Mesendoderm (in vitro differentiated cells): Measurements from ENCODE around the gene ANGPTL8.
A peak's percentile ranks its signal among the peaks of the same experiment; 100 is the strongest.

Experiments used
- DNase-seq: peaks from one replicate; pipeline ENCODE4 v3.0.0; 2013
- H2AK5ac ChIP-seq: 2 replicates; pipeline ENCODE4 v1.6.1; 2013; ENCODE audit warnings: low read length, inconsistent platforms
- H2BK120ac ChIP-seq: 2 replicates; pipeline ENCODE4 v1.6.1; 2013; ENCODE audit warnings: low read depth, mild to moderate bottlenecking, low read length, moderate library complexity, mixed read lengths
- H2BK15ac ChIP-seq: replicated peaks from 2 replicates; pipeline ENCODE4 v1.6.1; 2013; ENCODE audit warnings: low read depth, mild to moderate bottlenecking, moderate library complexity
- H2BK5ac ChIP-seq: 2 replicates; pipeline ENCODE4 v1.6.1; 2013; ENCODE audit warnings: low read length, inconsistent platforms
- H3K18ac ChIP-seq: 2 replicates; pipeline ENCODE4 v1.6.1; 2013; ENCODE audit warnings: mild to moderate bottlenecking, low read length, mixed read lengths
- H3K23ac ChIP-seq: one replicate; pipeline ENCODE4 v1.6.1; 2013; ENCODE audit warnings: low read length
- H3K27ac ChIP-seq: 2 replicates; pipeline ENCODE4 v1.5.1; 2013; ENCODE audit warnings: low read depth, mild to moderate bottlenecking, inconsistent platforms, low read length, moderate library complexity
- H3K27me3 ChIP-seq: 2 replicates; pipeline ENCODE4 v1.6.1; 2013; ENCODE audit warnings: low read length, control low read depth, mild to moderate bottlenecking, inconsistent platforms; ENCODE audit not compliant: insufficient read depth, poor library complexity
- H3K36me3 ChIP-seq: 2 replicates; pipeline ENCODE4 v1.6.1; 2013; ENCODE audit warnings: low read length, inconsistent platforms; ENCODE audit not compliant: control insufficient read depth, insufficient read depth
- H3K4ac ChIP-seq: one replicate; pipeline ENCODE4 v1.6.1; 2013; ENCODE audit warnings: low read depth, mild to moderate bottlenecking, low read length, moderate library complexity
- H3K4me1 ChIP-seq: 2 replicates; pipeline ENCODE4 v1.6.1; 2013; ENCODE audit warnings: low read depth, low read length, inconsistent platforms; ENCODE audit not compliant: control insufficient read depth
- H3K4me2 ChIP-seq: 2 replicates; pipeline ENCODE4 v1.6.1; 2013; ENCODE audit warnings: low read length
- H3K4me3 ChIP-seq: 2 replicates; pipeline ENCODE4 v1.5.1; 2013; ENCODE audit warnings: mild to moderate bottlenecking, low read length
- H3K56ac ChIP-seq: one replicate; pipeline ENCODE4 v1.6.1; 2013; ENCODE audit warnings: low read length
- H3K79me1 ChIP-seq: 2 replicates; pipeline ENCODE4 v1.6.1; 2013; ENCODE audit warnings: low read length, inconsistent platforms
- H3K79me2 ChIP-seq: 2 replicates; pipeline ENCODE4 v1.6.1; 2013; ENCODE audit warnings: mild to moderate bottlenecking, low read length; ENCODE audit not compliant: control insufficient read depth, insufficient read depth
- H3K9ac ChIP-seq: 2 replicates; pipeline ENCODE4 v1.6.1; 2013; ENCODE audit warnings: low read length, inconsistent platforms
- H4K5ac ChIP-seq: one replicate; pipeline ENCODE4 v1.6.1; 2013; ENCODE audit warnings: low read length
- H4K8ac ChIP-seq: one replicate; pipeline ENCODE4 v1.6.1; 2013; ENCODE audit warnings: low read depth, mild to moderate bottlenecking, control low read depth, low read length, moderate library complexity
- WGBS: extraction: QIAGEN DNeasy Blood & Tissue Kit; methylation state at CpG from one replicate; pipeline ENCODE4 v1.1.7; 2013; ENCODE audit warnings: low lambda C conversion rate, missing lambda C conversion rate; ENCODE audit not compliant: insufficient coverage; ENCODE audit errors: extremely low coverage; 5-methylcytosine and 5-hydroxymethylcytosine counted together

Gene ANGPTL8

DNA sequence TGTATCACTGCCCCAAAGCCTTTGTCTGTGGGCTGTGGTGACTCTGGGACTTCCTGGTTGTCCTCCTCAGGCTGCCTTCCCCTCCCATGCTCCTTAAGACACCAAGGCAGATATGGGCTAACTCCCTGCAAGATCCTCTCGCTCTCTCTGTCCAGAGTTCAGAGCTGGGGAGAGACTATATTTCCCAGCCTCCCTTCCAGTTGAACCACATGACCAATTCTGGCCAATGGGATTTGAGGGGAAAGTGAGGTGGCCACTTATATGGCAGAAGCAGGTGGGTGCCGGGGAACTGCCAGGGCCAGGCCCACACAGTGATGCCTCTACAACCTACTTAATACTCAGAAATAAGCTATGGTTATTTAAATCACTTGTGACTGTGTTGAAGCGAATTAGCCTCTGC, 16.2 kb upstream of the ANGPTL8 start:
- Histone ChIP-seq H4K5ac (no peak overlapping the region), H3K4ac (no peak overlapping the region), H4K8ac (no peak overlapping the region), H2BK120ac (no peak overlapping the region), H3K23ac (no peak overlapping the region), H3K56ac (no peak overlapping the region), H3K18ac (no peak overlapping the region), H3K79me1 (no peaks in the 10 kb centered on the region), H3K27me3 (no peaks in the 10 kb centered on the region), H3K4me1 (no peaks in the 10 kb centered on the region), H3K36me3 (peaks cover 2% of the 10 kb centered on the region), H2BK15ac (no peak overlapping the region), H2AK5ac (no peak overlapping the region), H3K9ac (no peak overlapping the region), H2BK5ac (no peak overlapping the region), H3K4me2 (no peak overlapping the region), H3K79me2 (no peaks in the 10 kb centered on the region), H3K27ac (no peak overlapping the region), H3K4me3 (no peak overlapping the region)
- DNase-seq = no peak
- WGBS = no CpG with 5 or more reads among the region's 3 CpGs

DNA sequence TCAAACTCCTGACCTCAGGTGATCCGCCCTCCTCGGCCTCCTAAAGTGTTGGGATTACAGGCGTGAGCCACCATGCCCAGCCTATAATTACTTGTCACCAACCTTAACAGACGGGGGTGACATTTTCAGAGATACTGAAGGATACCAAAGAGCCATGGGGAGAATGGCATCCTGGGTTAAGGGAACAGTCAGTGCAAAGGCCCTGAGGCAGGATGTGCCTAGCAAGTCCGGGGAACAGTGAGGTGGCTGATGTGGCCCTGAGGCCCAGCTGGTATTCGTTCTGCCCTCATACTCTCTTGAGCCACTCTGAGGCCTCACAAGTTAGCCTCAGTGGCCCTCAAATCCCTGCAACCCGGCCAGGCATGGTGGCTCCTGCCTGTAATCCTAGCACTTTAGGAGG, 15.0 kb upstream of the ANGPTL8 start:
- Histone ChIP-seq H3K18ac (no peak overlapping the region), H2BK5ac (no peak overlapping the region), H3K9ac (no peak overlapping the region), H3K79me2 (no peaks in the 10 kb centered on the region), H3K79me1 (no peaks in the 10 kb centered on the region), H3K36me3 (peaks cover 2% of the 10 kb centered on the region), H3K56ac (no peak overlapping the region), H2BK15ac (no peak overlapping the region), H3K4me2 (no peak overlapping the region), H3K4me3 (no peak overlapping the region), H3K23ac (no peak overlapping the region), H3K27ac (no peak overlapping the region), H4K5ac (no peak overlapping the region), H3K4ac (no peak overlapping the region), H3K27me3 (no peaks in the 10 kb centered on the region), H4K8ac (no peak overlapping the region), H2AK5ac (no peak overlapping the region), H3K4me1 (no peaks in the 10 kb centered on the region), H2BK120ac (no peak overlapping the region)
- no peak for DNase-seq
- no CpG with 5 or more reads among the region's 7 CpGs for WGBS

DNA sequence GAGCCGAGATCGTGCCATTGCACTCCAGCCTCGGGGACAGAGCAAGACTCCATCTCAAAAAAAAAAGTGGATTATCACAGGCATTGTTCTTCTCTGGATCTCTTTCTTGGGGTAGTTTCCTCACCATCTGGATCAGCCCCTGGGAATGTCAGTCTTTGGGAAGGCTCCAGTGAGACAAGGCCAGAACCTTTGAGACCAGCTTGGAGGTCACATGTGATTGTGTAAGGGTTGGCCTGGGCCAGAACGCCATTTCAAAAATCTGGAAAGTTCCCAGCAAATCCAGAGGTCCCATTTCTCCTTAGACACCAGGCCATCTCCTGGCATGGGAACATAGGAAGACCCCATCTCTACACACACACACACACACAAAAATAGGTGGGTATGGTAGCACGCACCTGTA, 14.2 kb upstream of the ANGPTL8 start:
- H3K4ac ChIP-seq = no peak overlapping the region
- no CpG with 5 or more reads among the region's 5 CpGs for WGBS
- H3K27ac ChIP-seq = no peak overlapping the region
- H3K4me2 ChIP-seq = no peak overlapping the region
- H3K79me2 ChIP-seq = no peaks in the 10 kb centered on the region
- H3K18ac ChIP-seq = no peak overlapping the region
- no peak overlapping the region for H2BK120ac ChIP-seq
- no peaks in the 10 kb centered on the region for H3K79me1 ChIP-seq
- no peak overlapping the region for H3K4me3 ChIP-seq
- no peaks in the 10 kb centered on the region for H3K27me3 ChIP-seq
- no peak overlapping the region for H4K8ac ChIP-seq
- H2AK5ac ChIP-seq = no peak overlapping the region
- no peak overlapping the region for H2BK5ac ChIP-seq
- H3K4me1 ChIP-seq = no peaks in the 10 kb centered on the region
- H4K5ac ChIP-seq = no peak overlapping the region
- DNase-seq = no peak
- H3K56ac ChIP-seq = no peak overlapping the region
- H2BK15ac ChIP-seq = no peak overlapping the region
- no peak overlapping the region for H3K9ac ChIP-seq
- H3K36me3 ChIP-seq = peaks cover 2% of the 10 kb centered on the region
- H3K23ac ChIP-seq = no peak overlapping the region

DNA sequence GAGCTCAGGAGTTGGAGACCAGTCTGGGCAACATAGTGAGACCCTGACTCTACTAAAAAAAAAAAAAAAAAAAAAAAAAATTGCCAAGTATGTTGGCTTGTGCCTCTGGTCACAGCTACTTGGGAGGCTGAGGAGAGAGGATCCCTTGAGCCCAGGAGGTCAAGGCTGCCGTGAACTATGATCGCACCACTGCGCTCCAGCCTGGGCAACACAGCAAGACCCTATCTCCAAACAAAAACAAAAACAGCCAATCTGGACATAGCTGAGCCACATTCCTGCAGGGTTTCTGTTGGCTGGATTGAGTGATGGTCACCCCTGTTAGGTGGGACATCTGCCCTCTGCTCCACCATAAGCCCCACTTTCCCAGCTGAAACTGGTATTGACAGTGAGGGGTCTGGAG, 13.6 kb upstream of the ANGPTL8 start:
- Histone ChIP-seq H2AK5ac (no peak overlapping the region), H2BK5ac (no peak overlapping the region), H3K4ac (no peak overlapping the region), H3K56ac (no peak overlapping the region), H3K27ac (no peak overlapping the region), H3K36me3 (peaks cover 2% of the 10 kb centered on the region), H3K18ac (no peak overlapping the region), H2BK15ac (no peak overlapping the region), H3K79me1 (no peaks in the 10 kb centered on the region), H3K79me2 (no peaks in the 10 kb centered on the region), H3K9ac (no peak overlapping the region), H2BK120ac (no peak overlapping the region), H3K4me1 (no peaks in the 10 kb centered on the region), H3K23ac (no peak overlapping the region), H3K4me3 (no peak overlapping the region), H4K8ac (no peak overlapping the region), H4K5ac (no peak overlapping the region), H3K27me3 (no peaks in the 10 kb centered on the region), H3K4me2 (no peak overlapping the region)
- no peak for DNase-seq
- no CpG with 5 or more reads among the region's 3 CpGs for WGBS

DNA sequence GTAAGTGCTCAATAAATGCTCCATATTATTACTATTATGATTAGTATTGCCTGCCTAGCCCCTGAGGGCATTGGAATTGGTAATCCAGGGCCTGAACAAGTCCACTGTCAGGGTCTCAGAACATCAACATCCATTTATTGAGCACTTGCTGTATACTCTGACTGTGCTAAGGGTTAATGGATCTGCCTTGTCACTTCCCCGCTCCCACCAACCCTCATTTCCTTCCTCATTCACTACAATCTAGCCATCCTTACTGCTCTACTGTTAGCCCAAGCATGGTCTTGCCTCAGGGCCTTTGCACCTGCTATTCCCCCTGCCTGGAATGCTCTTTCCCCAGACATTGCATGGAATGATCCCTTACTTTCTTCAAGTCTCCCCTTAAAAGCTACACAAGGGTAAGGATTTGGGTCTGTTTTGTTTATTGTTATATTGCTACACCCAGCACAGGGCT, 12.7 kb upstream of the ANGPTL8 start:
- Histone ChIP-seq H4K8ac (no peak overlapping the region), H3K4me2 (no peak overlapping the region), H3K79me2 (no peaks in the 10 kb centered on the region), H3K4me3 (no peak overlapping the region), H3K4ac (no peak overlapping the region), H2AK5ac (no peak overlapping the region), H3K18ac (no peak overlapping the region), H3K36me3 (peaks cover 2% of the 10 kb centered on the region), H3K27ac (no peak overlapping the region), H4K5ac (no peak overlapping the region), H2BK15ac (no peak overlapping the region), H2BK120ac (no peak overlapping the region), H3K79me1 (no peaks in the 10 kb centered on the region), H3K23ac (no peak overlapping the region), H3K4me1 (no peaks in the 10 kb centered on the region), H3K56ac (no peak overlapping the region), H3K9ac (no peak overlapping the region), H3K27me3 (no peaks in the 10 kb centered on the region), H2BK5ac (no peak overlapping the region)
- WGBS = no CpG with 5 or more reads among the region's 1 CpG
- DNase-seq = peak; percentile 9

DNA sequence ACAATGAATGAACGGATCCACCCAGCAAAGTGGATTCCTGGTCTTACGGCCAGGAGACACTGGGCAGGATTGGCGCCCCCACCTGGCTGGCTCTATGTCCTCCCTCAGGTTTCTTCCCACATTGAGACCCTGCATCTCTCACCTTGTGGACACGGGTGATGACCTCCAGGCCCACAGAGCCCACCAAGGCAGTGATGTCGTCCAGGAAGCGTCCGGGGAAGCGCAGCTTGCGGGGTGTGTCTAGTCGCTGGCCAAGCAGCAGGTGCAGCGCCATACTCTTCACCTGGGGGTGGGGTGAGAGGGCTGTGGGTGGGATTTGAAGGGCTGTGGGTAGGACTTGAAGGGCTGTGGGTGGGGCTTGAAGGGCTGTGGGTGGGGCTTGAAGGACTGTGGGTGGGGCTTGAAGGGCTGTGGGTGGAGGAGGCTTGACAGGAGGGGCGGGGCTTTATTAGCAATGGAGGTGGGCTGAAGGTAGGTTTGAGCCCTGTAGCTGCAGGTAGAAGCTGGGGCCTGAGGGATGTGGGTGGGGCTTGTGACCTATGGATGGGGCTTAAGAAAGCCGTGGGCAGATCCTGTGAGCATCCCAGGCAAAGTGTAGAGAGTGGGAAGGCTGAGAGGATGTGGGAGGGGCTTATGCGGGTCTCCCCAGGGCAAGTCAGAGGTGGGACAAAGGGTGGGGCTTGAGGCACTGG, 12.1 kb upstream of the ANGPTL8 start:
- DNase-seq = peak; percentile 88
- no peak overlapping the region for H3K23ac ChIP-seq
- no peak overlapping the region for H4K5ac ChIP-seq
- no peak overlapping the region for H2BK120ac ChIP-seq
- H3K56ac ChIP-seq = no peak overlapping the region
- H3K36me3 ChIP-seq = no peaks in the 10 kb centered on the region
- no peak overlapping the region for H4K8ac ChIP-seq
- no peak overlapping the region for H3K4me3 ChIP-seq
- no peaks in the 10 kb centered on the region for H3K79me2 ChIP-seq
- no peaks in the 10 kb centered on the region for H3K79me1 ChIP-seq
- no peak overlapping the region for H3K18ac ChIP-seq
- H2BK15ac ChIP-seq = no peak overlapping the region
- no peak overlapping the region for H2BK5ac ChIP-seq
- no peak overlapping the region for H3K4me2 ChIP-seq
- H3K9ac ChIP-seq = no peak overlapping the region
- H3K27me3 ChIP-seq = no peaks in the 10 kb centered on the region
- H3K4ac ChIP-seq = no peak overlapping the region
- no CpG with 5 or more reads among the region's 14 CpGs for WGBS
- no peak overlapping the region for H2AK5ac ChIP-seq
- H3K27ac ChIP-seq = no peak overlapping the region
- H3K4me1 ChIP-seq = no peaks in the 10 kb centered on the region
